ENCODE measurements around the gene PBX3. TPM values are rescaled to one million over a fixed set of nuclear protein-coding genes. Genes with fewer than 3 reads are reported as not detected.

PBX3 gene
- total and polyA plus RNA-seq, 8 donors, result 8.9 to 36.8 (median 21.5) TPM

GRCh38 chr9:125881042-125881441 is 133.9 kb downstream of the PBX3 start:
- no peak for TF ChIP-seq CTCF (IDR thresholded peaks at IDR 0.05)
- intact Hi-C loops (cut with DNase I), result no loop called here
- Histone ChIP-seq H3K36me3 (no peaks in the 10 kb centered on the region), H3K9me3 (no peaks in the 10 kb centered on the region), H3K27me3 (no peaks in the 10 kb centered on the region), H3K27ac (no peak overlapping the region), H3K4me3 (no peak overlapping the region), H3K4me1 (no peaks in the 10 kb centered on the region)
- no peak for ATAC-seq
- no peak for FAIRE-seq
- DNase-seq, result no peak

GRCh38 chr9:125883565-125884217 is 136.5 kb downstream of the PBX3 start:
- no peak overlapping the region for H3K27ac ChIP-seq
- ATAC-seq (no peak), DNase-seq (no peak), FAIRE-seq (no peak)
- H3K4me3 ChIP-seq, result no peak overlapping the region
- no peaks in the 10 kb centered on the region for H3K36me3 ChIP-seq
- 87 to 91% methylated on average over 6 of the region's 6 CpGs for WGBS, 2 donors
- no peak for TF ChIP-seq CTCF (IDR thresholded peaks at IDR 0.05)
- H3K4me1 ChIP-seq, result peaks cover 0 to 12% (median 4%) of the 10 kb centered on the region in 3 donors
- intact Hi-C loops (cut with DNase I), result no loop called here
- H3K9me3 ChIP-seq, result no peaks in the 10 kb centered on the region
- no peaks in the 10 kb centered on the region for H3K27me3 ChIP-seq

- Histone ChIP-seq H3K4me3 (no peak overlapping the region), H3K27ac (no peak overlapping the region), H3K9me3 (no peaks in the 10 kb centered on the region), H3K36me3 (no peaks in the 10 kb centered on the region), H3K4me1 (peaks cover 0 to 13% (median 4%) of the 10 kb centered on the region in 3 donors), H3K27me3 (no peaks in the 10 kb centered on the region)
- TF ChIP-seq CTCF (IDR thresholded peaks at IDR 0.05), result no peak
- no peak for DNase-seq
- intact Hi-C loops (cut with DNase I), result no loop called here
- no peak for FAIRE-seq
- no peak for ATAC-seq
Measured at GRCh38 chr9:125884218-125884595, 137.0 kb downstream of the PBX3 start.

- H3K4me3 ChIP-seq, result no peak overlapping the region
- H3K9me3 ChIP-seq, result no peaks in the 10 kb centered on the region
- H3K27ac ChIP-seq, result no peak overlapping the region
- no peaks in the 10 kb centered on the region for H3K27me3 ChIP-seq
- DNase-seq (no peak), ATAC-seq (no peak), FAIRE-seq (no peak)
- H3K36me3 ChIP-seq, result no peaks in the 10 kb centered on the region
- WGBS, 2 donors, result 89% methylated on average over 5 of the region's 5 CpGs
- no peak for TF ChIP-seq CTCF (IDR thresholded peaks at IDR 0.05)
- peaks cover 0 to 16% (median 7%) of the 10 kb centered on the region in 3 donors for H3K4me1 ChIP-seq
- intact Hi-C loops (cut with DNase I), result no loop called here
Measured at GRCh38 chr9:125885405-125886034, 138.3 kb downstream of the PBX3 start.

GRCh38 chr9:125886365-125886764 is 139.2 kb downstream of the PBX3 start:
- H3K36me3 ChIP-seq, result no peaks in the 10 kb centered on the region
- WGBS, 2 donors, result 59 to 64% methylated on average over 3 of the region's 3 CpGs
- H3K4me1 ChIP-seq, result peaks cover 5 to 16% (median 12%) of the 10 kb centered on the region in 3 donors
- no peak for DNase-seq
- TF ChIP-seq CTCF (IDR thresholded peaks at IDR 0.05), result no peak
- no peaks in the 10 kb centered on the region for H3K9me3 ChIP-seq
- no peak for ATAC-seq
- intact Hi-C loops (cut with DNase I), result no loop called here
- no peaks in the 10 kb centered on the region for H3K27me3 ChIP-seq
- H3K27ac ChIP-seq, result no peak overlapping the region
- H3K4me3 ChIP-seq, result no peak overlapping the region
- FAIRE-seq, result no peak

All from pancreas (tissue), 10 donors.